Activated CD4-positive, alpha-beta T cell treated with anti-CD3 and anti-CD28 coated beads, Interleukin-2, amount 10 ng/mL, durations not matched to agents 24 days and 14 days (primary cell): ENCODE data around the gene THOC1. TPM values are rescaled to one million over a fixed set of nuclear protein-coding genes. Genes with fewer than 3 reads are reported as not detected.
A peak's percentile ranks its signal among the peaks of the same experiment; 100 is the strongest.

ENCODE experiments used
- DNase-seq: peaks from one replicate; pipeline ENCODE4 v3.0.0; 2022
- H3K27ac Mint-ChIP-seq: one replicate; pipeline ENCODE4 v1.8.0; 2022; ENCODE audit warnings: mild to moderate bottlenecking, mixed read lengths
- H3K27me3 Mint-ChIP-seq: one replicate; pipeline ENCODE4 v1.8.0; 2022; ENCODE audit warnings: mixed read lengths
- H3K36me3 Mint-ChIP-seq: one replicate; pipeline ENCODE4 v1.8.0; 2022; ENCODE audit warnings: low read depth, mild to moderate bottlenecking, mixed read lengths
- H3K4me1 Mint-ChIP-seq: one replicate; pipeline ENCODE4 v1.8.0; 2021; ENCODE audit warnings: mixed read lengths
- H3K4me3 Mint-ChIP-seq: one replicate; pipeline ENCODE4 v1.8.0; 2022; ENCODE audit warnings: mild to moderate bottlenecking, moderate library complexity, mixed read lengths
- H3K9me3 Mint-ChIP-seq: one replicate; pipeline ENCODE4 v1.8.0; 2021; ENCODE audit warnings: mixed read lengths
- intact Hi-C: fragments of 100-400 bp; cut with micrococcal nuclease; formaldehyde crosslinking; loops from one replicate; pipeline ENCODE4 v1.15.1; 2023
- total RNA-seq: library from RNA; stranded (reverse); gene quantifications from 2 replicates; pipeline ENCODE4 v1.2.3, GENCODE V29; 2022

THOC1 gene
- total RNA-seq, 1 donor from 2014 or later: 78.9 TPM

GRCh38 chr18:183769-184168 is 84.1 kb downstream of the THOC1 start:
- H3K4me1 Mint-ChIP-seq: peaks cover 10% of the 10 kb centered on the region
- no peak overlapping the region for H3K27ac Mint-ChIP-seq
- no peaks in the 10 kb centered on the region for H3K9me3 Mint-ChIP-seq
- no peaks in the 10 kb centered on the region for H3K27me3 Mint-ChIP-seq
- intact Hi-C loops: no loop called here
- no peak overlapping the region for H3K4me3 Mint-ChIP-seq
- peaks cover 42% of the 10 kb centered on the region for H3K36me3 Mint-ChIP-seq
- no peak for DNase-seq

- no peaks in the 10 kb centered on the region for H3K9me3 Mint-ChIP-seq
- no peaks in the 10 kb centered on the region for H3K27me3 Mint-ChIP-seq
- H3K4me3 Mint-ChIP-seq: no peak overlapping the region
- H3K4me1 Mint-ChIP-seq: peaks cover 14% of the 10 kb centered on the region
- no peak overlapping the region for H3K27ac Mint-ChIP-seq
- intact Hi-C loops: no loop called here
- H3K36me3 Mint-ChIP-seq: peaks cover 45% of the 10 kb centered on the region
- no peak for DNase-seq
Measured at GRCh38 chr18:181711-182110, 86.1 kb downstream of the THOC1 start.

DNA sequence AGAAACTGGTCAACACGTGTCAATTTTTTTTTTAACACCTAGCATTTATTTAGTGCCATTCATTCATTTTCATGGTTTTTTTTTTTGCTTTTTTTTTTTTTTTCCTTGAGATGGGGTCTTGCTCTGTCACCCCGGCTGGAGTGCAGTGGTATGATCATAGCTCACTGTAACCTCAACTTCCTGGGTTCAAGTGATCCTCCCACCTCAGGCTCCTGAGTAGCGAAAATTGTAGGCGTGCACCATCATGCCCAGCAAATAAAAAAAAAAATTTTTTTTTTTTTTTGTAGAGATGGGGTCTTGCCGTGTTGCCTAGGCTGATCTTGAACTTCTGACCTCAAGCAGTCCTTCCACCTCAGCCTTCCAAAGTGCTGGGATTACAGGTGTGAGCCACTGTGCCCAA is 88.3 kb downstream of the THOC1 start:
- H3K27ac Mint-ChIP-seq: no peak overlapping the region
- intact Hi-C loops: no loop called here
- peaks cover 16% of the 10 kb centered on the region for H3K4me1 Mint-ChIP-seq
- H3K9me3 Mint-ChIP-seq: no peaks in the 10 kb centered on the region
- no peak for DNase-seq
- H3K27me3 Mint-ChIP-seq: no peaks in the 10 kb centered on the region
- no peak overlapping the region for H3K4me3 Mint-ChIP-seq
- H3K36me3 Mint-ChIP-seq: peaks cover 48% of the 10 kb centered on the region

DNA sequence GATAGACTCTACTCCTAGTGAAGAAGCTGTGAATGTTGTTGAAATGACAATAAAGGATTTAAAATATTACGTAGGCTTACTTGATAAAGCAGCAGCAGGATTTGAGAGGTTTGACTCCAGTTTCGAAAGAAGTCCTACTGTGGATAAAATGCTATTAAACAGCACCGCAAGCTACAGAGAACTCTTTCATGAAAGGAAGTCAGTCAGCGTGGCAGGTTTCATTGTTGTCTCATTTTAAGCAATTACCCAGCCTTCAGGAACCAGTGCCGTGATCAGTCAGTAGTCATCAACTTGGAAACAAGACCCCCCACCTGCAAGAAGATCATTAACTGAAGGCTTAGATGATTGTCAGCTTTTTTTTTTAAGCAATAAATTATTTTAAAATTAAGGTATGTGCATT is 95.5 kb downstream of the THOC1 start:
- Mint-ChIP-seq H3K9me3 (no peaks in the 10 kb centered on the region), H3K27ac (no peak overlapping the region), H3K27me3 (no peaks in the 10 kb centered on the region), H3K4me3 (no peak overlapping the region), H3K36me3 (peaks cover 44% of the 10 kb centered on the region), H3K4me1 (peaks cover 4% of the 10 kb centered on the region)
- intact Hi-C loops: no loop called here
- DNase-seq: peak; percentile 28

Other genes starting within 250 kb of the THOC1 start
- gene TUBB8B, start 218.4 kb downstream of the THOC1 start, total RNA-seq: not detected in 2 replicates
- gene USP14, start 109.5 kb downstream of the THOC1 start, total RNA-seq: 97.9 and 103 TPM in 2 replicates
- gene COLEC12, start 232.7 kb upstream of the THOC1 start, total RNA-seq: not detected in 2 replicates